ENCODE measurements around the gene ACAA1.
A peak's percentile ranks its signal among the peaks of the same experiment; 100 is the strongest.

The ACAA1 gene

GRCh38 chr3:38154033-38154494, 17.1 kb upstream of the ACAA1 start:
- DNase-seq (ENCODE audit: low read depth), result peak; percentile 85

DNA sequence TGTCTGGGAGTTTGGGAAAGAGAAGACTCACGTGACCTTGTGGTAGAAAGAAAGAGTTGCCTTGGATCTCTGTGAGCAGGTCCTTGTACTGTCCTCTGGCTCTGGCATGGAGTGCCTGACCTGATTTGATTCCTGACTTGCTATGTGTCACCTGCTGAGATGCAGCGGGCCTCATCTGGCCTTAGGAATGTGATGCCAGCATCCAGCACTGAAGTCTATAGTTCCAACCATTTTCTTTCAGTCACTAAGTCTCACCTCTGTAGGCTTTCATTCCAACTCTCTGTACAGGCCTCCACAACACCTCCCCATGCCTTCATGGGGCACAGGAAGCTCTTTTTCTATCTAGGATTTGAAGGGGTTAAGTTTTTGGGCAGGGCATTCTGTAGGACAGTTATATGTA, 16.3 kb upstream of the ACAA1 start:
- no peak overlapping the region for H3K4me3 ChIP-seq (ENCODE audit: low read length)
- TF ChIP-seq, protein P1, sequence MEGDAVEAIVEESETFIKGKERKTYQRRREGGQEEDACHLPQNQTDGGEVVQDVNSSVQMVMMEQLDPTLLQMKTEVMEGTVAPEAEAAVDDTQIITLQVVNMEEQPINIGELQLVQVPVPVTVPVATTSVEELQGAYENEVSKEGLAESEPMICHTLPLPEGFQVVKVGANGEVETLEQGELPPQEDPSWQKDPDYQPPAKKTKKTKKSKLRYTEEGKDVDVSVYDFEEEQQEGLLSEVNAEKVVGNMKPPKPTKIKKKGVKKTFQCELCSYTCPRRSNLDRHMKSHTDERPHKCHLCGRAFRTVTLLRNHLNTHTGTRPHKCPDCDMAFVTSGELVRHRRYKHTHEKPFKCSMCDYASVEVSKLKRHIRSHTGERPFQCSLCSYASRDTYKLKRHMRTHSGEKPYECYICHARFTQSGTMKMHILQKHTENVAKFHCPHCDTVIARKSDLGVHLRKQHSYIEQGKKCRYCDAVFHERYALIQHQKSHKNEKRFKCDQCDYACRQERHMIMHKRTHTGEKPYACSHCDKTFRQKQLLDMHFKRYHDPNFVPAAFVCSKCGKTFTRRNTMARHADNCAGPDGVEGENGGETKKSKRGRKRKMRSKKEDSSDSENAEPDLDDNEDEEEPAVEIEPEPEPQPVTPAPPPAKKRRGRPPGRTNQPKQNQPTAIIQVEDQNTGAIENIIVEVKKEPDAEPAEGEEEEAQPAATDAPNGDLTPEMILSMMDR (conservative IDR thresholded peaks at IDR 0.05; ENCODE audit: low read length), result no peak
- DNase-seq (ENCODE audit: low read depth), result no peak

More at GRCh38 chr3:38154033-38154494, 17.1 kb upstream of the ACAA1 start:
- no peak overlapping the region for H3K4me3 ChIP-seq (ENCODE audit: low read length)
- TF ChIP-seq, protein P1 (conservative IDR thresholded peaks at IDR 0.05; ENCODE audit: low read length), result no peak

DNA sequence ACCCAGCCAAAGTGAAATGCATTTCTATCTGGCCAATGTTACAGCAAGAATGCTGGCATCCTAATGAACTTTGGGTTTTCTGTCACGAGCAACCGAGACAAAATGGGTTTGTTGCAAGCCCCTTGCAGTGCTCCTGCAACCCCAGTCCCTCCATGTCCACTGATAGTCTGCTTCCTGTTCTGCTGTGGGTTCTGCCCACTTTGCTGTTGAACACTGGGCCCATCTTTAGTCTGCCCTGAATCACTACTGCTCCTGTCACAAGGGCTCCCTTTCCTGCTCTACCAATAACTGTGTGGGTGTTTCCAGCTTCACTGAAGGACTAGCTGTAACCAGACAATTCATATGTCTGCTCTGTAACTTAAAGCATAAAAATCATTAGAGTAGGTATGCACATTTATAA, 15.7 kb upstream of the ACAA1 start:
- DNase-seq (ENCODE audit: low read depth), result no peak
- TF ChIP-seq, protein P1 (conservative IDR thresholded peaks at IDR 0.05; ENCODE audit: low read length), result no peak
- H3K4me3 ChIP-seq (ENCODE audit: low read length), result no peak overlapping the region

GRCh38 chr3:38151667-38152265, 14.8 kb upstream of the ACAA1 start:
- no peak for DNase-seq (ENCODE audit: low read depth)
- H3K4me3 ChIP-seq (ENCODE audit: low read length), result no peak overlapping the region
- TF ChIP-seq, protein P1 (conservative IDR thresholded peaks at IDR 0.05; ENCODE audit: low read length), result no peak

- DNase-seq (ENCODE audit: low read depth), result no peak
- no peak overlapping the region for H3K4me3 ChIP-seq (ENCODE audit: low read length)
- TF ChIP-seq, protein P1 (conservative IDR thresholded peaks at IDR 0.05; ENCODE audit: low read length), result no peak
These were observed 14.0 kb upstream of the ACAA1 start for GRCh38 chr3:38150780-38151528.

GRCh38 chr3:38149708-38150107, 12.8 kb upstream of the ACAA1 start:
- no peak for DNase-seq (ENCODE audit: low read depth)
- TF ChIP-seq, protein P1 (conservative IDR thresholded peaks at IDR 0.05; ENCODE audit: low read length), result no peak
- no peak overlapping the region for H3K4me3 ChIP-seq (ENCODE audit: low read length)

Data from AG10803 (cell line).